Endothelial cell of umbilical vein (primary cell): ENCODE data around the gene AUTS2. TPM values are rescaled to one million over a fixed set of nuclear protein-coding genes. Genes with fewer than 3 reads are reported as not detected.

Experiments
- BruUV-seq: library from RNA; stranded (reverse); fragments of 400-500 nt; replicated peaks from 2 replicates; lab custom pipeline; 2021; lab: Mats Ljungman, UMichigan
- CTCF ChIA-PET: fragments of 300-600, 350-600 bp; sonication (Branson Sonifier 250); formaldehyde crosslinking; loops from one replicate; lab custom pipeline; 2021; ENCODE audit warnings: antibody characterized with exemption, inconsistent platforms; lab: Charles Lee
- POLR2A ChIA-PET: fragments of 300-600, 350-600 bp; sonication (Branson Sonifier 250); formaldehyde crosslinking; loops from one replicate; lab custom pipeline; 2021; ENCODE audit warnings: antibody characterized with exemption, inconsistent platforms; lab: Charles Lee
- DNase-seq: peaks from one replicate; pipeline ENCODE4 v3.0.0-alpha.2; 2011; ENCODE audit warnings: low read depth, low spot score
- FAIRE-seq: peaks from 2 replicates; lab custom pipeline; 2011; peaks lifted over from hg19 to GRCh38; lab: Jason Lieb, UNC
- H2AFZ ChIP-seq: 2 replicates; pipeline ENCODE4 v1.6.0; 2012; ENCODE audit warnings: low read depth, low read length, control low read depth, inconsistent platforms
- H3K27ac ChIP-seq: 2 replicates; pipeline ENCODE4 v1.5.1; 2011; ENCODE audit warnings: low read depth, mild to moderate bottlenecking, control low read depth, low read length, moderate library complexity; ENCODE audit not compliant: insufficient read depth
- H3K27me3 ChIP-seq, 2 experiments: 2 replicates each; pipeline versions ENCODE4 v1.6.0 to v1.6.1; 2011; ENCODE audit warnings: low read length in 2 of 2, mixed read lengths in 1 of 2; ENCODE audit not compliant: control insufficient read depth in 2 of 2, insufficient read depth in 2 of 2
- H3K36me3 ChIP-seq, 2 experiments: 2 replicates in 1 of 2; 3 replicates in 1 of 2; pipeline ENCODE4 v1.5.1; 2011; ENCODE audit warnings: low read length in 2 of 2, mild to moderate bottlenecking in 1 of 2, moderate library complexity in 1 of 2; ENCODE audit not compliant: control insufficient read depth in 2 of 2, insufficient read depth in 2 of 2; ENCODE audit errors: extremely low read depth in 1 of 2
- H3K4me1 ChIP-seq: 3 replicates; pipeline ENCODE4 v1.5.1; 2011; ENCODE audit warnings: mild to moderate bottlenecking, low read length; ENCODE audit not compliant: control insufficient read depth, insufficient read depth; ENCODE audit errors: extremely low read depth
- H3K4me2 ChIP-seq: 2 replicates; pipeline ENCODE4 v1.6.1; 2011; ENCODE audit warnings: low read length, control low read depth, mixed read lengths; ENCODE audit not compliant: insufficient read depth
- H3K4me3 ChIP-seq, 3 experiments: fragments of 200-600 bp in 1 of 3; sonication (generic), shearing (Covaris generic) in 1 of 3; replicated peaks in 1 of 3; 2 replicates each; pipeline ENCODE4 v1.5.1; 2011 to 2016; ENCODE audit warnings: control low read depth in 3 of 3, low read length in 3 of 3, mild to moderate bottlenecking in 2 of 3, inconsistent platforms in 1 of 3, low read depth in 1 of 3, moderate library complexity in 1 of 3; ENCODE audit not compliant: insufficient read depth in 1 of 3
- H3K79me2 ChIP-seq: 2 replicates; pipeline ENCODE4 v1.6.0; 2012; ENCODE audit warnings: low read length, inconsistent platforms; ENCODE audit not compliant: control insufficient read depth, insufficient read depth
- H3K9ac ChIP-seq: replicated peaks from 2 replicates; pipeline ENCODE3; 2011; ENCODE audit warnings: low read length, control low read depth; ENCODE audit not compliant: insufficient read depth; ENCODE audit errors: extremely low read depth
- H3K9me1 ChIP-seq: replicated peaks from 3 replicates; pipeline ENCODE4 v1.6.0; 2011; ENCODE audit warnings: mild to moderate bottlenecking, low read length; ENCODE audit not compliant: control insufficient read depth, insufficient read depth; ENCODE audit errors: extremely low read depth
- H3K9me3 ChIP-seq: replicated peaks from 2 replicates; pipeline ENCODE4 v1.5.1; 2012; ENCODE audit warnings: low read length, inconsistent platforms; ENCODE audit not compliant: control insufficient read depth, insufficient read depth
- H4K20me1 ChIP-seq: replicated peaks from 2 replicates; pipeline ENCODE3; 2011; ENCODE audit warnings: mild to moderate bottlenecking, low read length; ENCODE audit not compliant: control insufficient read depth, insufficient read depth; ENCODE audit errors: extremely low read depth
- CTCF ChIP-seq, 2 donors: IDR thresholded peaks; 1 replicate in 1 of 2; 2 replicates in 1 of 2; pipeline ENCODE4 v1.5.1; 2011; ENCODE audit warnings: low read length in 2 of 2, mild to moderate bottlenecking in 2 of 2, moderate library complexity in 2 of 2, control low read depth in 1 of 2, inconsistent platforms in 1 of 2, low read depth in 1 of 2; ENCODE audit not compliant: insufficient read depth in 1 of 2; ENCODE audit errors: extremely low read depth in 1 of 2
- EZH2 ChIP-seq: IDR thresholded peaks from 2 replicates; pipeline ENCODE4 v1.6.1; 2012; ENCODE audit warnings: borderline replicate concordance, low read depth, mild to moderate bottlenecking, moderate library complexity, low read length, inconsistent platforms; ENCODE audit not compliant: severe bottlenecking
- FOS ChIP-seq: IDR thresholded peaks from 2 replicates; pipeline ENCODE4 v1.6.1; 2011; ENCODE audit warnings: mild to moderate bottlenecking, low read length, moderate library complexity, borderline replicate concordance; ENCODE audit not compliant: insufficient read depth
- GATA2 ChIP-seq: IDR thresholded peaks from 2 replicates; pipeline ENCODE4 v1.7.0; 2011; ENCODE audit warnings: low read depth, mild to moderate bottlenecking, moderate library complexity, mixed read lengths, low read length; ENCODE audit not compliant: insufficient read length, insufficient read depth
- JUN ChIP-seq: IDR thresholded peaks from 2 replicates; pipeline ENCODE4 v1.6.1; 2011; ENCODE audit warnings: borderline replicate concordance, low read depth; ENCODE audit not compliant: insufficient read length, insufficient read depth
- MAX ChIP-seq: IDR thresholded peaks from 2 replicates; pipeline ENCODE4 v1.6.1; 2011; ENCODE audit not compliant: insufficient read depth, insufficient read length
- MYC ChIP-seq: IDR thresholded peaks from one replicate; pipeline ENCODE4 v1.6.1; 2011; ENCODE audit warnings: mild to moderate bottlenecking, low read depth, low read length
- POLR2A ChIP-seq: IDR thresholded peaks from 2 replicates; pipeline ENCODE4 v1.6.1; 2012; ENCODE audit warnings: low read depth, mild to moderate bottlenecking, control low read depth, low read length
- POLR2AphosphoS5 ChIP-seq: IDR thresholded peaks from 2 replicates; pipeline ENCODE4 v1.6.1; 2012; ENCODE audit warnings: low read depth, mild to moderate bottlenecking, control low read depth, low read length, moderate library complexity; ENCODE audit not compliant: insufficient read depth
- dilution Hi-C: fragments of 300-500 bp; cut with MboI; formaldehyde crosslinking; loops from one replicate; pipeline ENCODE4 v1.15.0; 2019; ENCODE audit warnings: low sequenced_read_pairs; ENCODE audit not compliant: extremely low pct_ligation_motif_present
- intact Hi-C: fragments of 100-400 bp; cut with micrococcal nuclease; formaldehyde crosslinking; loops from one replicate; pipeline ENCODE4 v1.10.0; 2022
- polyA plus RNA-seq, 4 experiments: library from polyadenylated mRNA; depleted of rRNA in 3 of 4; stranded (reverse) in 3 of 4; unstranded in 1 of 4; fragments of >200 nt; gene quantifications; 2 replicates each; pipeline versions ENCODE4 v1.2.1 to v1.2.3, GENCODE V29; 2011 to 2012; ENCODE audit warnings: missing spikeins in 1 of 4
- total RNA-seq: library from RNA; stranded (reverse); gene quantifications from 2 replicates; pipeline ENCODE4 v1.2.3, GENCODE V29; 2021

AUTS2 gene
- total and polyA plus RNA-seq, 2 donors (not counting 3 experiments of a cell fraction or from before 2014, with no cell fraction given), result 0.59 to 8.0 TPM

DNA sequence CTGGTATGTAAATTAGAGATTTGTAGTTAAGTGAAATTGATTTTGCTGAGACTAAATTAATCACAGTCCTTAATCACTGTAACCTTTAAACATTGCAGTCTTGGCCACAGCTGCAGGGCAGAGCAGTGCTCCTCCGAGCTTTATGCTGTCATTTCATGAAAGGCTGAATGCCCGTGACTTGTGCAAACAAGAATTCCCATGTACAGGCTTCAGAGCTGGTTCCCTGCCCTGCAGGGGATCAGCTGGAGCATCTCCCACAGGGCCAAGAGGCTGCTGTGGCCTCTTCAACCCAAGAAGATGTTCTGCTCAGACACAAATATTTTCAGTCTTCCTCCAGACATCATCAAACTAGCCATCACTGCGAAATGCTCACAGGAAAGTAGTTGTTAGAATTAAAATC, 419.1 kb downstream of the AUTS2 start:
- H3K79me2 ChIP-seq, result no peaks in the 10 kb centered on the region
- POLR2A ChIA-PET, result no interaction called here

More for the DNA sequence above, 419.1 kb downstream of the AUTS2 start:
- intact Hi-C loops (no loop called here), dilution Hi-C loops (no loop called here)
- Histone ChIP-seq H3K27ac (no peak overlapping the region), H3K4me1 (no peaks in the 10 kb centered on the region), H3K4me3 (no peak overlapping the region), H2AFZ (no peak overlapping the region), H3K9me1 (no peaks in the 10 kb centered on the region), H3K36me3 (no peaks in the 10 kb centered on the region), H3K9ac (no peak overlapping the region), H4K20me1 (no peaks in the 10 kb centered on the region), H3K4me2 (no peak overlapping the region), H3K27me3 (no peaks in the 10 kb centered on the region), H3K9me3 (no peaks in the 10 kb centered on the region)
- DNase-seq, result no peak
- no TSS peak for BruUV-seq
- FAIRE-seq, result no peak
- TF ChIP-seq GATA2 (no peak), POLR2AphosphoS5 (no peak), JUN (no peak), MAX (no peak), EZH2 (no peak), FOS (no peak), POLR2A (no peak), CTCF (IDR thresholded peaks at IDR 0.05; ENCODE audit: extremely low read depth in 1 of 2, insufficient read depth in 1 of 2, low read depth in 1 of 2, low read length in 2 of 2) (no peak), MYC (no peak)
- CTCF ChIA-PET, result no interaction called here
